ENCODE results near the gene OIT3.
"Not testable (repeated sequence)": the region's sequence is repeated elsewhere in the genome, so short reads cannot be mapped to it uniquely, and the experiment has no call there.

OIT3 gene

DNA sequence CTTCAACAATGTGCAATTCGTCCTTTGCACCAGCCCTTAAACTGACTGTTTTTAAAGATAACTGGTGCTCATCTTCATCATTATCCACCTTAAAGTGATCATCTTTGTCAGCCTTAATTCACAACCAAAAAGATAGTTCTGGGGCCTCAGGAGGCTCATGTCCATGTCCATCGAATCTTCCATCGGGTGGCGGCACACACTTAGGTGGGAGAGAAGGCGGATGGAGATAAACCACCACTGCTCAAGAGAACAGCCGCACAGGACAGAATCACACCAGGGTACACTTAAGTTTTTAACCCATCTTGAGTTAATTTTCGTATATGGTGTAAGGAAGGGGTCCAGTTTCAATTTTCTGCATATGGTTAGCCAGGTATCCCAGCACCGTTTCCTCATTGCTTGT lies 24.8 kb downstream of the OIT3 start:
- H3K27ac ChIP-seq, result no peak overlapping the region
- no peaks in the 10 kb centered on the region for H3K4me1 ChIP-seq (ENCODE audit: low read depth, poor library complexity, severe bottlenecking)
- no peak overlapping the region for H3K9ac ChIP-seq
- no peaks in the 10 kb centered on the region for H3K79me2 ChIP-seq (ENCODE audit: insufficient read depth, low read depth)
- H3K27me3 ChIP-seq (ENCODE audit: insufficient read depth, low read depth), result no peaks in the 10 kb centered on the region
- no peaks in the 10 kb centered on the region for H4K20me1 ChIP-seq (ENCODE audit: insufficient read depth)
- H3K4me3 ChIP-seq (IDR thresholded peaks at IDR 0.05; ENCODE audit: insufficient read depth, low read depth, low read length), result no peak overlapping the region
- H3K36me3 ChIP-seq (ENCODE audit: insufficient read depth), result no peaks in the 10 kb centered on the region
- no peak for TF ChIP-seq CTCF (conservative IDR thresholded peaks at IDR 0.05; ENCODE audit: low read depth, low read length)
- no peak overlapping the region for H3K4me2 ChIP-seq
- H2AFZ ChIP-seq (ENCODE audit: low read depth), result no peak overlapping the region

GRCh38 chr10:72921147-72921683 lies 27.7 kb downstream of the OIT3 start:
- not testable (repeated sequence) for H3K79me2 ChIP-seq (ENCODE audit: insufficient read depth, low read depth); H3K36me3 ChIP-seq (ENCODE audit: insufficient read depth); H3K4me2 ChIP-seq; H3K4me3 ChIP-seq (IDR thresholded peaks at IDR 0.05; ENCODE audit: insufficient read depth, low read depth, low read length); H2AFZ ChIP-seq (ENCODE audit: low read depth); H4K20me1 ChIP-seq (ENCODE audit: insufficient read depth); H3K27ac ChIP-seq; H3K27me3 ChIP-seq (ENCODE audit: insufficient read depth, low read depth); H3K9ac ChIP-seq; H3K4me1 ChIP-seq (ENCODE audit: low read depth, poor library complexity, severe bottlenecking)

DNA sequence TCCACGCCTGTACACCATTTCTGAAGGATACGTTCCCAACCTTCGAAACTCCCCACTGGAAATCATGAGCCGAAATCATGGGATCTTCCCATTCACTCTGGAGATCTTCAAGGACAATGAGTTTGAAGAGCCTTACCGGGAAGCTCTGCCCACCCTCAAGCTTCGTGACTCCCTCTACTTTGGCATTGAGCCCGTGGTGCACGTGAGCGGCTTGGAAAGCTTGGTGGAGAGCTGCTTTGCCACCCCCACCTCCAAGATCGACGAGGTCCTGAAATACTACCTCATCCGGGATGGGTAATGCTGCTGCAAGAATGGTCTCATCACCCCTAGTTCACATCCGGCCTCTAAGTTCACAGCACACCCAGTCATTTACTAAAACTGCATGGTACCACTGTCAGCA lies 30.8 kb downstream of the OIT3 start:
- no peak overlapping the region for H3K27ac ChIP-seq
- H3K4me2 ChIP-seq, result no peak overlapping the region
- no peak overlapping the region for H2AFZ ChIP-seq (ENCODE audit: low read depth)
- no peak for TF ChIP-seq CTCF (conservative IDR thresholded peaks at IDR 0.05; ENCODE audit: low read depth, low read length)
- H4K20me1 ChIP-seq (ENCODE audit: insufficient read depth), result no peaks in the 10 kb centered on the region
- H3K9ac ChIP-seq, result no peak overlapping the region
- no peaks in the 10 kb centered on the region for H3K79me2 ChIP-seq (ENCODE audit: insufficient read depth, low read depth)
- H3K4me3 ChIP-seq (IDR thresholded peaks at IDR 0.05; ENCODE audit: insufficient read depth, low read depth, low read length), result no peak overlapping the region
- no peaks in the 10 kb centered on the region for H3K4me1 ChIP-seq (ENCODE audit: low read depth, poor library complexity, severe bottlenecking)
- H3K36me3 ChIP-seq (ENCODE audit: insufficient read depth), result no peaks in the 10 kb centered on the region
- no peaks in the 10 kb centered on the region for H3K27me3 ChIP-seq (ENCODE audit: insufficient read depth, low read depth)

GRCh38 chr10:72925951-72926465 lies 32.5 kb downstream of the OIT3 start:
- no peak overlapping the region for H3K4me3 ChIP-seq (IDR thresholded peaks at IDR 0.05; ENCODE audit: insufficient read depth, low read depth, low read length)
- H3K4me1 ChIP-seq (ENCODE audit: low read depth, poor library complexity, severe bottlenecking), result no peaks in the 10 kb centered on the region
- no peaks in the 10 kb centered on the region for H4K20me1 ChIP-seq (ENCODE audit: insufficient read depth)
- H3K79me2 ChIP-seq (ENCODE audit: insufficient read depth, low read depth), result no peaks in the 10 kb centered on the region
- no peaks in the 10 kb centered on the region for H3K27me3 ChIP-seq (ENCODE audit: insufficient read depth, low read depth)
- no peak overlapping the region for H3K4me2 ChIP-seq
- no peak overlapping the region for H3K27ac ChIP-seq
- no peak for TF ChIP-seq CTCF (conservative IDR thresholded peaks at IDR 0.05; ENCODE audit: low read depth, low read length)
- no peak overlapping the region for H2AFZ ChIP-seq (ENCODE audit: low read depth)
- H3K9ac ChIP-seq, result no peak overlapping the region
- H3K36me3 ChIP-seq (ENCODE audit: insufficient read depth), result no peaks in the 10 kb centered on the region

DNA sequence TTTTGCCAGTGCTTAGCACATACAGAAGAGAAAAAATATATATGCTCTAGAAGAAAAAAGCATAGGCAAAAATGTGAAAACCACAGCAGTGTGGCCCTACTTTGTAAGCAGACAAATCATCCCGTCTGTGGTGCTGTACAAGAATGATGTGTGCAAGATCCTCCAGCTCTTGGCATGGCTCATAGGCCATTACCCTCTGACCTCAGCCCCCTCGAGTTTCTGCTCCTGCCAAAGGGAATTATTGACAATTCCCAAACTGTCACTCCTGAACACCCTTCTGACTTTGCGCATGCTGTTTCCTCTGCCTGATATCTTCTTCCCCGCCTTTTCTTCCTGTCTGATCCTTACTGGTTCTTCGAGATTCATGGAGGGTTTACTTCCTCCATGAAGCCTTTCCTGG lies 33.9 kb downstream of the OIT3 start:
- Histone ChIP-seq H3K27ac (no peak overlapping the region), H3K4me2 (no peak overlapping the region), H3K4me1 (ENCODE audit: low read depth, poor library complexity, severe bottlenecking) (no peaks in the 10 kb centered on the region), H3K9ac (no peak overlapping the region), H4K20me1 (ENCODE audit: insufficient read depth) (no peaks in the 10 kb centered on the region), H3K79me2 (ENCODE audit: insufficient read depth, low read depth) (no peaks in the 10 kb centered on the region), H3K4me3 (IDR thresholded peaks at IDR 0.05; ENCODE audit: insufficient read depth, low read depth, low read length) (no peak overlapping the region), H2AFZ (ENCODE audit: low read depth) (no peak overlapping the region), H3K36me3 (ENCODE audit: insufficient read depth) (no peaks in the 10 kb centered on the region), H3K27me3 (ENCODE audit: insufficient read depth, low read depth) (no peaks in the 10 kb centered on the region)
- no peak for TF ChIP-seq CTCF (conservative IDR thresholded peaks at IDR 0.05; ENCODE audit: low read depth, low read length)
